Activated naive CD4-positive, alpha-beta T cell treated with anti-CD3 and anti-CD28 coated beads, Interleukin-2, amount 50 U/mL, for 16 hours (primary cell): ENCODE data around the gene ATAD5.
"Not testable (repeated sequence)": the region's sequence is repeated elsewhere in the genome, so short reads cannot be mapped to it uniquely, and the experiment has no call there.

Experiments used
- DNase-seq: peaks from one replicate; pipeline ENCODE4 v3.0.0-alpha.2; 2020

The ATAD5 gene

DNA sequence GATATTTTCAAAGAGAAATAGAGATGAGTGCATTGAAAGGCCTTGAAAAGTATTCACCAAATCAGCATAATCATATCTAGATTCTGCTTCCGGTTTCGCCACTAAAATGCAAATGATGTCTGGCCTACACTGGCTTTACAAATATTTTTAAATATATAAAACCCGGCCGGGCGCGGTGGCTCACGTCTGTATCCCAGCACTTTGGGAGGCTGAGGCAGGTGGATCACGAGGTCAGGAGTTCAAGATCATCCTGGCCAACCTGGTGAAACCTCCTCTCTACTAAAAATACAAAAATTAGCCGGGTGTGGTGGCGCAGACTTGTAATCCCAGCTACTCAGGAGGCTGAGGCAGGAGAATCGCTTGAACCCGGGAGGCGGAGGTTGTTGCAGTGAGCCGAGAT is 8.8 kb upstream of the ATAD5 start:
- DNase-seq, result not testable (repeated sequence)

DNA sequence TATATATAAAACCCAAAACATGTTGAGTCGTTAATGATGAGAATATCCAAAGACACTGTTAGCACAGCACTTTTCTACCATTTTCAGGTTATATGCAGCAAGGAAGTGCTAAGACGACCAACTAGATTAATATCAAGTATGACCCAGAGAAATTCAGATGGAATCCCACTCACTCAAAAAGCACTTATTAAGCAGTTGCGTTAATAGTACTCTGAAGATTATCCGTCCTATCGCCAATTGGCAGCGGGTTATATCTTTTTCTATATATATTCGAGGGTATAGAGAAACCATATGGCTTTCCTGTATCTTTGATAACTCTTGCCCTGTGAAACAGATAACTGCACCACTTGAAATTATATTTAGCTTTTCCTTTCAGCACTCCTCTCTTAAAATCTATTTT is 8.3 kb upstream of the ATAD5 start:
- no peak for DNase-seq

DNA sequence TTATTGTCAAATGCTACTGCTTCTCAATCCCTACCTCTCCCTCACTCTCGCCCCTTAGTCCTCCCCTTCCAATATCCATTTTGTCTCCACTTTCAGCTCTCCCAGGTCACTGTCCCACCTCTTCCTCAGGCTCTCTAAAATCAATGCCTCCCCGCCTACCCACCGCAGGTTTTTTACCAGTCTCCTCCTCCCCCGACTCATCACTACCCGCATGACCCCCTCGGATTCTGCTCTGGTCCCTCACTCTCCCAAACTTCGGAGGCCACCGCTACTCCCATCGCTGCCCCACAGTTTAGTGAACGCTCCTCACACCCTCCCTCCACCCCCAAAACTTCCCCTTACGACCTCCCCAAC is 7.8 kb upstream of the ATAD5 start:
- DNase-seq, result peak; percentile 33

- peak; percentile 92 for DNase-seq
Measured at GRCh38 chr17:30824356-30825145, 7.2 kb upstream of the ATAD5 start, which contains the start of gene CRLF3. Gene CRLF3, minus strand, starts transcription at chr17:30824692. Its CDS starts 41 bp downstream, at chr17:30824651.

DNA sequence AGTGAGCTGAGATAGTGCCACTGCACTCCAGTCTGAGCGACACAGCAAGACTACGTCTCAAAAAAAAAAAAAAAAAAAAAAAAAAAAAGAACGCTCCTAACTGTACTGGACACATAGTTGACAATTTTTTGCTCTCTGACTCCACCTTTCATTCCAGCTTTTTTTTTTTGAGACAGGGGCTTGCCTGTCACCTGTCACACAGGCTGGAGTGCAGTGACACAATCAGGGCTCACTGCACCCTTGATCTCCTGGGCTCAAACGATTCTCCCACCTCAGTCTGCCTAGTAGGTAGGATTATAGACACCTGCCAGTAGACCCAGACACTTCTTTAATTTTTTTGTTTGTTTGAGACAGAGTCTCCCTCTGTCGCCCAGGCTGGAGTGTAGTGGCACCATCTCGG is 4.7 kb upstream of the ATAD5 start:
- DNase-seq, result no peak

DNA sequence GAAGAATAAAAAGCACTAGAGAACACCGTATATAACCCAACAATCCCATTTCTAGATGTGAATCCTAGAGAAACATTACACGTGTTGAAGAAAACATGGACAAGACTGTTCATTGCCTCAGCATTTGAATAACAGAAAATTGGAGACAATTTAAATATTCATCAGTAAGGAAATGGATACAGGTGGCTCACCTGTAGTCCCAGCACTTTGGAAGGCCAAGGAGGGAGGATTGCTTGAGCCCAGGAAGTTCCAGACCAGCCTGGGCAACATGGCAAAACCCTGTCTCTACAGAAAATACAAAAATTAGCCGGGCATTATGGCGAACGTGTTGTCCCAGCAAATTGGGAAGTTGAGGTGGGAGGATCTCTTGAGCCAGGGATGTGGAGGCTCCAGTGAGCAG is 2.7 kb upstream of the ATAD5 start:
- DNase-seq, result no peak

GRCh38 chr17:30831257-30831656 is 509 bp upstream of the ATAD5 start:
- peak; percentile 24 for DNase-seq

- no peak for DNase-seq
Measured at GRCh38 chr17:30832438-30833124, 815 bp downstream of the ATAD5 start.

DNA sequence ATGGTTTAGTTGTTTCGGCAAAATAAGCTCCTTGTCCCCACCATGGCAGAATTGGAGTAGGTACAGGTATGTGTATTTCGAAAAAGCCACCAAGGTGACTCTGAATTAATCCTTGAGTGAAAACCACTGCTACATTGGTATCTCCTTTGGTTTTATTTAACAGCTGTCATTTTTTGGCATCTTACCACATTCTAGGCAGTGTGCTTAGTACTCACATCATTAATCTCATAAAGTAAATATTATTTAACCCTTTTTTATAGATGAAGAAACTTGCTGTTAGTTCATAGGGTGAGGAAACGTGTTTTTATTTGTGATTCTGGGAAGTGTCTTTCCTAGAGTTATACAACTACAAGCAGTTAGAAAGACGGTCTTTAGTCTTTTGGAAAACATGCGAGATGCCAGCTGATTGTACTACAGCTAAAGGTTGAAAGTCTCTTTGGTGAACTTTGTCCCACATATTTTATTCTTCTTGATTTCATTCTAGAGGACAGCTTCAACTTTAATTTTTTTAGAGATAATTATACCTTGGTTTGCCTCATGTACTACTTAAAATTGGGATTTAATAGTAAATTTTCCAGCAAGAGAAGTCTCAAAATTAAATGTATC is 6.5 kb downstream of the ATAD5 start:
- DNase-seq, result no peak

DNA sequence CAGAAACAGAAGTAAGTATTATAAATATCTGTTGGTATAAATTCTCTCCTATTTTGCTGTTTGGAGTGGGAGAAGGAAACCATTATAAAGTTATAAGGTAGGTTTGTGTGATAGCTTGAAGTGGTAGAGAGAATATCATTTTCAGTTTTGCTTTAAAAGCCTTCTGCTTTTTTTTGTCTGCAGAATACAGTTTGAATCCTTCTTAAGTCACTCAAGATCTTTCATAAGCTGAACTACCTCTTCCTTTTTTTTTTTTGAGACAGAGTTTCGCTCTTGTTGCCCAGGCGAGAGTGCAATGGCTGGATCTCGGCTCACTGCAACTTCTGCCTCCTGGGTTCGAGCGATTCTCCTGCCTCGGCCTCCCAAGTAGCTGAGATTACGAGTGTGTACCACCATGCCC is 9.0 kb downstream of the ATAD5 start:
- no peak for DNase-seq

GRCh38 chr17:30848021-30848420 is 16.3 kb downstream of the ATAD5 start:
- no peak for DNase-seq

GRCh38 chr17:30854146-30854545 is 22.4 kb downstream of the ATAD5 start:
- no peak for DNase-seq

- no peak for DNase-seq
Measured at GRCh38 chr17:30858556-30859250, 26.9 kb downstream of the ATAD5 start.

DNA sequence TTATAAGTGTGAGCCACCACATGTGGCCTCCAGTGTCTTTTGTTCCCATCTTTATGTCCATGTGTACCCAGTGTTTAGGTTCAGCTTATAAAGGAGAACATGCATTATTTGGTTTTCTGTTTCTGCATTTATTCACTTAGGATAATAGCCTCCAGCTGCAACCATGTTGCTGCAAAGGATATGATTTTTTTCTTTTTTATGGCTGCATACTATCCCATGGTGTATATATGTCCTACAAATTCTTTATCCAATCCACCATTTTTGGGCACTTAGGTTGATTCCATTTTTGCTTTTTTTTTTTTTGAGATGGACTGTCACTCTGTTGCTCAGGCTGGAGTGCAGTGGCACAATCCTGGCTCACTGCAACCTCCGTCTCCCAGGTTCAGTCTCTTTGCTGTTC is 32.9 kb downstream of the ATAD5 start:
- DNase-seq, result no peak

DNA sequence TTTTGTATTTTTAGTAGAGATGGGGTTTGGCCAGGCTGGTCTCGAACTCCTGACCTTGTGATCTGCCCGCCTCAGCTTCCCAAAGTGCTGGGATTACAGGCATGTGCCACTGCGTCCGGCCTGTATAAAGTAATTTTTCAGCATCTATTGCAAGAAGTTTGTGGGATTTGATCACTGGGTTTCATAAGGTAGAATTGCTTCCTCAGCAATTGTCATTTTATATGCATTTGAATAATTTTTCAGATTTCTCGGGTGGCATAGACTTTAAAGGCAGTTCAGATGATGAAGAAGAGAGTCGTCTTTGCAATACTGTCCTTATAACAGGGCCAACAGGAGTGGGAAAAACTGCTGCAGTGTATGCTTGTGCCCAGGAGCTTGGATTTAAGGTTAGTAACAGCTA is 37.2 kb downstream of the ATAD5 start:
- DNase-seq, result no peak

DNA sequence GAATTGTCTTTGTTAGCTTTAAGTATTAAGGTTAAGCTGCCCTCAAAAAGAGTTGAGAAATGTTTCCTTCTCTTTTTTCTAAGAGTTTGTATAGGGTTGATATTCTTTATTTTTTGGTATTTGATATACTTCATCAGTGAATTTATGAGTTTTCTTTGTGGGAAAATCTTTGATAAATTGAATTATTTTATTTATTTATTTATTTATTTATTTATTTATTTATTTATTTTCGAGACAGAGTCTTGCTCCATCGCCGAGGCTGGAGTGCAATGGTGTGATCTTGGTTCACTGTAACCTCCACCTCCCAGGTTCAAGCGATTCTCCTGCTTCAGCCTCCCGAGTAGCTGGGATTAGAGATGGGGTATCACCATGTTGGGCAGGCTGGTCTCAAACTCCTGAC is 54.4 kb downstream of the ATAD5 start:
- no peak for DNase-seq

GRCh38 chr17:30894236-30894635 is 62.5 kb downstream of the ATAD5 start:
- DNase-seq, result no peak

DNA sequence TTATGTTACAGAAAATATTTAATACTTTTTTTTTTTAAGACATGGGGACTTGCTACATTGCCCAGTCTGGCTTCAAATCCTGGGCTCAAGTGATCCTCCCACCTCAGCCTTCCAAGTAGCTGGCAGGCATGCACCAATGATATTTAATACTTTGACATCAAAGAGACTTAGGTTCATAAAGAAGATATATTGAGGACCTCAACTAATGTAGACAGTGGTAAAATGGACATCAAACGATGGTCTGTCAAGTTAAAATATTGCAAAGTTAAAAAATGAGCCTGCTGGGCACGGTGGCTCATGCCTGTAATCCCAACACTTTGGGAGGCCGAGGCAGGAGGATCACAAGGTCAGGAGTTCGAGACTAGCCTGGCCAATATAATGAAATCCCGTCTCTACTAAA is 65.5 kb downstream of the ATAD5 start:
- DNase-seq, result no peak

- DNase-seq, result no peak
Measured at GRCh38 chr17:30905742-30906100, 74.0 kb downstream of the ATAD5 start.

DNA sequence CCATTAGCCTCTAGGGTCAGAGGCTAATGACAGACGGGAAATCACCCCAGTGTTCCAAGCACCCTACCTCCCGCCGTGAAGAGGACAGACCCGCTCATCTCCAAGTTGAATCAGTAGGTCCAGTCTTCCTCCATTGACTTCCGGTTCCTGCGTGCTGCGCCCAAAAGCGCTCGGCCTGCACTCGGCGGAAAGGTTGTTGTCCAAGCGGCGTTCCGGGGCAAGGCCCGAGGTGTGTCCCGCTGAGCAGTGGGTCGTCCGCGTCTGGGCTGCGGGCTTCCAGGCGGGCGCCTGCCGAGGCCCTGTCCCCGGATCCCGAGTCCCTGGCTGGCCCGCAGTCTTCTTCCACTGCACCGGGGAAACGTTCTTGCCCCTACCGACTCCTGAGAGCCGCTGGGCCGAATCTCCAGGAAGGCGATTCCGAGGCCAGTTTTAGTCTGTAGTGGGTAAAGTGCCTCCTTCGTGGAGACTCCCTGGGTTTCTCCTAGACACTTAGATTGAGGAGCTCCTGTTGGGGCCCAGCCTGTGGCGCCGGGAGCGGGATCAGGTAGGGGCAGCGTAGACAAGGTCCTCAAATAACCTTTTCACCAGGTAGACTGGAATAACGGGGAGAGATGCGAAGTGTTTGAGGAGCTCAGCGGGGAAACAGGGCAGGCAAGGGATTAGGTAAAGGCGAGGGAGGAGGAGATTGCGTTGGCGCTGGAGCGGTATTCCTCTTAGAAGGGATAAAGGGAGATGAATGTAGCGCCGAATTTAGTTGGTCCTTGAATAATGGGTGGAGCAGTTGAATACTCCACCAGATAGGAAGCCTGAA is 74.5 kb downstream of the ATAD5 start, which contains the start of gene TEFM:
TEFM (minus strand) TSS at position 138 of the 811 bp plus-strand sequence; CDS start at position 98, 40 bp downstream.
- DNase-seq, result peak; percentile 88

DNA sequence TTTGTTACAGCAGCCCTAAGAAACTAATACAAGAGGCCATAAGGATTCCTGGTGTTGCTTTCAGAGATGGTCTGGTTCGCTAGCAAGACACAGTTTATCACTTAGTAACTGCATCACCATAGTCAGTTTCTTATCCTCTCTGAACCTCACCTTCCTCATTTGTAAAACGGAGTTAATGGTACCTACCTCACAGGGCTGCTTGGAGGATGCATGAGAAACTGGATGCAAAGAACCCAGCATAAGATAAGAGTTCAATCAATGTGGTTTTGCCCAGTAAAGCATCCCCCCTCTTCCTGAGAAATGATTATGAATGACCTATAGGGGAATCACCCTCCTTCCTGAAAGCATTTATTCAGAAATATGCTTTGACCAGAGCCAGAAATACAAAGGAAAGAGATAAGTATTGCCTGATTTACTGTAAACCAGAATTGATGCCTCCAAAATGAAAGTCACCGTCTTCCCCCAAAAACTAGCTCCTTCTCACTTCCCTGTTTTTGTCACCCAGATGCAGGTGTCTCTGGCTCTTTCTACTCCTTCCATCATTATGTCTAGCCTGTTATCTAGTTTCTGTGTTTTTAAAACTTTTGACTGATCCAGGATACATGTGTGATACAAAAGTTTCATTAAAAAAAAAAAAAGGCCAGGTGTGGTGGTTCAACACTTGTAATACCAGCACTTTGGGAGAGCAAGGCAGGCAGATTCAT is 77.1 kb downstream of the ATAD5 start:
- DNase-seq, result no peak

DNA sequence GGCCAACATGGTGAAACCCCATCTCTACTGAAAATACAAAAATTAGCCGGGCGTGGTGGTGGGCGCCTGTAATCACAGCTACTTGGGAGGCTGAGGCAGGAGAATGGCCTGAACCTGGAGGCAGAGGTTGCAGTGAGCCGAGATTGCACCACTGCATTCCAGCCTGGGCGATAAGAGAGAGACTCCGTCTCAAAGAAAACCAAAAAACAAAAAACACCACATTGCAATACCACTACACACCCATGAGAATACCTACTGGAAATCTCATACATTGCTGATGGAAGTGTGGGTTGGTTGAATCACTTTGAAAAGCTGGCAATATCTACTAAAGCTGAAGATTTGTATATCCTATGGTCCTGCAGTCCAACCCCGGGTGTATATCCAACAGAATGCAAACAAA is 78.4 kb downstream of the ATAD5 start:
- DNase-seq, result not testable (repeated sequence)
